Activated T-helper 2 cell treated with anti-CD3 and anti-CD28 coated beads, Interferon-gamma antibody, Interleukin-2, Interleukin-4, amounts not matched to agents 10 μg/mL and 5 μg/mL and 100 μg/mL, durations not matched to agents 14 hours and 24 hours and 36 hours (primary cell): ENCODE measurements around the gene GPR162. TPM values are rescaled to one million over a fixed set of nuclear protein-coding genes. Genes with fewer than 3 reads are reported as not detected.

Experiments
- DNase-seq: peaks from one replicate; pipeline ENCODE4 v3.0.0; 2021; ENCODE audit warnings: low spot score
- H3K27ac Mint-ChIP-seq: one replicate; pipeline ENCODE4 v1.8.0; 2021; ENCODE audit warnings: mixed read lengths
- H3K27me3 Mint-ChIP-seq: one replicate; pipeline ENCODE4 v1.8.0; 2021; ENCODE audit warnings: low read depth, mixed read lengths
- H3K36me3 Mint-ChIP-seq: one replicate; pipeline ENCODE4 v1.8.0; 2021; ENCODE audit warnings: low read depth, mixed read lengths
- H3K4me1 Mint-ChIP-seq: one replicate; pipeline ENCODE4 v1.8.0; 2021; ENCODE audit warnings: low read depth, mixed read lengths
- H3K4me3 Mint-ChIP-seq: one replicate; pipeline ENCODE4 v1.8.0; 2021; ENCODE audit warnings: low read depth, mild to moderate bottlenecking, moderate library complexity, mixed read lengths
- H3K9me3 Mint-ChIP-seq: one replicate; pipeline ENCODE4 v1.8.0; 2021; ENCODE audit warnings: mixed read lengths
- intact Hi-C: fragments of 100-400 bp; cut with micrococcal nuclease; formaldehyde crosslinking; loops from one replicate; pipeline ENCODE4 v1.15.1; 2023
- total RNA-seq: library from RNA; stranded (reverse); gene quantifications from 2 replicates; pipeline ENCODE4 v1.2.3, GENCODE V29; 2022

Gene GPR162
- total RNA-seq, 1 donor from 2014 or later, result 0.11 TPM

DNA sequence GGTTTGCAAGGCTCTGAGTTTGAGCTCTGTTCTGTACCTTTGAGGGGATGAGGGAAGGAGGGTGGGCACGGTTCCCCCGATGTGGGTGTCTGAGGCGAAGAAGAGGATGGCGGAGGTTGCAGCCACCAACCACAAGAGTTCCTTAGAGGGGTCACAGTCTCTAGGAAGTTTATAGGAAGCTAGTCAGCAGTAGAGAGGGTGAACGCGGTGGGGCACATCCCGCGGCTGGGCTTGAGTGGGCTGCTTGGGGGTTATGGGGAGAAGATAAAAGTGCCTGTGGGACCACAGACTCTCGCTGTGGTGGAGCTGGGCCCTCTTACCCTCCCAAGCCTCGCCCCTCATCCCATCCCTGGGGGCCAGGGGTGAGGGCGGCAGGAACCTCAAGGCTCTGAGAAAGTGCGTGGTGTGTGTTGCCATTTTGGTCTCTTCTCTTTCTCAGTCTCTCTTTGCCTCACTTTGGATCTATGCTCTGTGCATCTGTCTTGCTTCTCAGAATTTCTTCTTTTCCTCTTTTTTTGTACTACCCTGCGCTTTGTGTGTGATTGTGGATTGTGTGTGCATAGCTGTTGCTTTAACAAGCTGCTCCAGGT, 29.6 kb upstream of the GPR162 start:
- Mint-ChIP-seq H3K4me1 (peaks cover 52% of the 10 kb centered on the region), H3K4me3 (peak overlapping the region; percentile 99), H3K9me3 (no peaks in the 10 kb centered on the region), H3K27ac (peak overlapping the region; percentile 95), H3K36me3 (peaks cover 71% of the 10 kb centered on the region), H3K27me3 (no peaks in the 10 kb centered on the region)
- intact Hi-C loops, result loop anchor here (1.0 to 5.0 kb wide), 5 partner anchors 35 to 105 kb away; partner anchors contain the start of genes COPS7A, MLF2, P3H3 and USP5
- DNase-seq, result no peak

- Mint-ChIP-seq H3K4me1 (peaks cover 53% of the 10 kb centered on the region), H3K9me3 (no peaks in the 10 kb centered on the region), H3K4me3 (peak overlapping the region; percentile 99), H3K27ac (peak overlapping the region; percentile 95), H3K27me3 (no peaks in the 10 kb centered on the region), H3K36me3 (peaks cover 78% of the 10 kb centered on the region)
- intact Hi-C loops, result loop anchor here (1.0 to 5.0 kb wide), 3 partner anchors 35 to 105 kb away; partner anchors contain the start of genes MLF2, P3H3 and ZNF384
- peak; percentile 49 for DNase-seq
Measured at GRCh38 chr12:6792522-6793201, 29.0 kb upstream of the GPR162 start.

DNA sequence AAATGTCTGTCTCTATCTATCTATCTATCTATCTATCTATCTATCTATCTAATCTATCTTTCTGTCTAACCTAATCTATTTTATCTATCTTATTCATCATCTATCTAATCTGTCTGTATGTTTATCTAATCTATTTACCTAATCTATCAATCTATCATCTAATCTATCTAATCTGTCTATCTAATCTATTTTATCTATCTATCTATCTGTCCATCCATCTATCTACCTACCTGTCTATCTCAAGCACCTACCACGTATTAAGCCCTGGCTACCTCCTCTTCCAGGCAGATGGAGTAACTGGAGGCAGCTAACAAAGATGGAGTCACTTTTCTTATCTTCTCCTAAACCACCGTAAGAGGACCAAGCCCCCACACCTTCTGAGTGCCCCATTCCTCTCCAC, 26.5 kb upstream of the GPR162 start:
- Mint-ChIP-seq H3K27me3 (no peaks in the 10 kb centered on the region), H3K36me3 (peaks cover 94% of the 10 kb centered on the region), H3K9me3 (no peaks in the 10 kb centered on the region), H3K27ac (peak overlapping the region; percentile 46), H3K4me1 (peaks cover 53% of the 10 kb centered on the region), H3K4me3 (peak overlapping the region; percentile 26)
- DNase-seq, result no peak
- intact Hi-C loops, result no loop called here

DNA sequence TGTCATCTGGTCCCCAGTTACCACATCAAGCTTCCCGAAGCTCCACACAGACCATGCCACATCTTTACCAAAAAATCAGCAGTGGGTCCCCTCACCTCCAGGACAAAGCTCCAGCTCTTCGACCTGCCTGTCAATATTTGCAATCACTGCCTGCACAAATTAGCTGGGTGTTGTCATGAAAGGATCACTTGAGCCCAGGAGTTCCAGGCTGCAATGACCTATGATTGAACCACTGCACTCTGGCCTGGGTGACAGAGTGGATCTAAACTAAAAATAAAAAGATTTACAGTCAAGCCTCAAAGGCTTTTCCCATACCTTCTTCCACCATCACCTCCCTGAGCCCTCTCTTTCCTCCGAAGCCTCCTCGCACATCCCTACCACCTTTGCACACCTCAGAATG, 25.0 kb upstream of the GPR162 start:
- Mint-ChIP-seq H3K4me1 (peaks cover 50% of the 10 kb centered on the region), H3K4me3 (no peak overlapping the region), H3K9me3 (no peaks in the 10 kb centered on the region), H3K27ac (peak overlapping the region; percentile 3), H3K36me3 (peaks cover 83% of the 10 kb centered on the region), H3K27me3 (no peaks in the 10 kb centered on the region)
- DNase-seq, result no peak
- intact Hi-C loops, result no loop called here

DNA sequence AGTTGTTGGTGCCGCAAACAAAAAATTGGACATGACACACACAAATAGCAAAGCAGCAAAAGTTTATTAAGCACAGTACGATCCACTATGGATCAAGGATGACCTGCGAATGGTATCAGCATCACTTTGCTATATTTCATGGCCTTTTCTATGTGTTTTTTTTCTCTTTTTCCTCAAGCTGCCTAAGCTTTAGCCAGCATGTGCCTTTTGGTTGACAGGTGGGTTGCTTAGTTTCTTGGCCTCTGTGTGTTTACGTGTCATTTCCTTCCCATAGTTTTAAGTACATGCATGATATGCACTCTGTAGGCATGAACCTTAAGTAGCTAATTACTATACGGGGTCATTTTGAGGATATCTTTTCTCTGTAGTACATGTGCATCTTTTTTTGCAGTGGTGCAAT, 22.5 kb upstream of the GPR162 start:
- Mint-ChIP-seq H3K27me3 (no peaks in the 10 kb centered on the region), H3K36me3 (peaks cover 80% of the 10 kb centered on the region), H3K4me1 (peaks cover 31% of the 10 kb centered on the region), H3K4me3 (no peak overlapping the region), H3K27ac (no peak overlapping the region), H3K9me3 (no peaks in the 10 kb centered on the region)
- DNase-seq, result no peak
- intact Hi-C loops, result no loop called here

DNA sequence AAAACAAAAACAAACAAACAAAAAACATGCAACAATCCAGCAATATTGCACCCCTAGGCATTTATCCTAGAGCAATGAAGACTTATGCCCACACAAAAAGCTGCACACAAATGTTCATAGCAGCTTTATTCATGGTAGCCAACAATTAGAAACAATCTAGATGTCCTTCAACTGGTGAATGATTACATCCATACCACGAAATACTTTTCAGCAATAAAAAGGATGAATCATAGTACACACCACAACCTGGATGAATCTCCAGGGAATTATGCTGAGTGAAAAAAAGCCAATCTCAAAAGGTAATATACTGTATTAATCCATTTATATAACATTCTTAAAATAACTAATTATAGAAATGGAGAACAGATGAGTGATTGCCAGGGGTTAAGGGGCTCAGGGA, 14.5 kb upstream of the GPR162 start:
- DNase-seq, result no peak
- H3K27me3 Mint-ChIP-seq, result no peaks in the 10 kb centered on the region
- peaks cover 8% of the 10 kb centered on the region for H3K4me1 Mint-ChIP-seq
- H3K27ac Mint-ChIP-seq, result no peak overlapping the region
- H3K4me3 Mint-ChIP-seq, result no peak overlapping the region
- H3K9me3 Mint-ChIP-seq, result no peaks in the 10 kb centered on the region
- H3K36me3 Mint-ChIP-seq, result peaks cover 69% of the 10 kb centered on the region
- intact Hi-C loops, result no loop called here

GRCh38 chr12:6809056-6809455, 12.6 kb upstream of the GPR162 start:
- DNase-seq, result no peak
- Mint-ChIP-seq H3K27ac (no peak overlapping the region), H3K4me1 (peaks cover 8% of the 10 kb centered on the region), H3K9me3 (no peaks in the 10 kb centered on the region), H3K4me3 (no peak overlapping the region), H3K36me3 (peaks cover 65% of the 10 kb centered on the region), H3K27me3 (no peaks in the 10 kb centered on the region)
- intact Hi-C loops, result no loop called here

DNA sequence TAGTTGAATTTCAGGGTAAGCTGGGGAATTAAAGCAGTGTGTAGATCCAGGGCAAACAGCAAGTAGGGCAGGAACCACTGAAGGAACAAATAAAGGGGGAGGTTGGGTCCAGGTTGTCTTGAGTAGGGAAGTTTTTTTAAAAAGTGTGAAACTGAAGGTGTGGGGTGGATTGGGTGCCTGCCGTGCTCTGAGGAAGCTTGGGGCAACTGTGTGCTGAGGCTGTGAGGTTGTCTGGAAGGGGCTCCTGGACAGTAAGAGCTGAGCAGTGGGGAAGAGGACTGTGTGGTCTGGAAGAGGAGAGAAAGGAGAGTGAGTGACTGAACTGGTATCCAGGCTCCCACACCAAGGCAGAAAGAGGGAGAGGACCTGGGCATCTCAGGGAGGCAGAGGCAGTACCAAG, 10.9 kb upstream of the GPR162 start:
- Mint-ChIP-seq H3K27me3 (no peaks in the 10 kb centered on the region), H3K4me1 (peaks cover 8% of the 10 kb centered on the region), H3K36me3 (peaks cover 70% of the 10 kb centered on the region), H3K9me3 (no peaks in the 10 kb centered on the region), H3K27ac (peak overlapping the region; percentile 72), H3K4me3 (no peak overlapping the region)
- DNase-seq, result no peak
- intact Hi-C loops, result no loop called here

- H3K4me1 Mint-ChIP-seq, result peaks cover 8% of the 10 kb centered on the region
- peaks cover 77% of the 10 kb centered on the region for H3K36me3 Mint-ChIP-seq
- no peak overlapping the region for H3K4me3 Mint-ChIP-seq
- no peak overlapping the region for H3K27ac Mint-ChIP-seq
- no peak for DNase-seq
- H3K9me3 Mint-ChIP-seq, result no peaks in the 10 kb centered on the region
- intact Hi-C loops, result no loop called here
- H3K27me3 Mint-ChIP-seq, result no peaks in the 10 kb centered on the region
Measured at GRCh38 chr12:6813363-6813762, 8.3 kb upstream of the GPR162 start.

DNA sequence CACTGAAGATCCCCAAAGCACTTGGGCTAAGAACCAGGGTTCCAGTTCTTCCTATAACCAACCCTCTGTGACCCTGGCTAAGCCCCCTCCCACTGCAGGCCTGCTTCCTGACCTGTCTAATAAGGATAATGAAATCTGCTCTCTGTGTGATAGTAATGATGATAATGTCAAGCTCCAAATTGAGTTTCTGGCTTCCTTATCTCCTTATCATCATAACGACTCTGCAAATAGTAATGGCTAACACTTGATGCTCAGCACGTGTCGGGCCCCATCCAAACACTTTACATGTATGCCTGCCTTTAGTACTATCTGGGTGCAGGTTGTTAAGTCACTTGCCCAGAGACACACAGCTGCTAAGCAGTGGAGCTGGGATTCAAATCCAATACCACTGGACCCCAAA, 5.0 kb upstream of the GPR162 start:
- H3K4me3 Mint-ChIP-seq, result no peak overlapping the region
- intact Hi-C loops, result no loop called here
- no peak for DNase-seq
- no peaks in the 10 kb centered on the region for H3K27me3 Mint-ChIP-seq
- no peaks in the 10 kb centered on the region for H3K9me3 Mint-ChIP-seq
- H3K36me3 Mint-ChIP-seq, result peaks cover 77% of the 10 kb centered on the region
- H3K4me1 Mint-ChIP-seq, result peaks cover 9% of the 10 kb centered on the region
- H3K27ac Mint-ChIP-seq, result no peak overlapping the region

DNA sequence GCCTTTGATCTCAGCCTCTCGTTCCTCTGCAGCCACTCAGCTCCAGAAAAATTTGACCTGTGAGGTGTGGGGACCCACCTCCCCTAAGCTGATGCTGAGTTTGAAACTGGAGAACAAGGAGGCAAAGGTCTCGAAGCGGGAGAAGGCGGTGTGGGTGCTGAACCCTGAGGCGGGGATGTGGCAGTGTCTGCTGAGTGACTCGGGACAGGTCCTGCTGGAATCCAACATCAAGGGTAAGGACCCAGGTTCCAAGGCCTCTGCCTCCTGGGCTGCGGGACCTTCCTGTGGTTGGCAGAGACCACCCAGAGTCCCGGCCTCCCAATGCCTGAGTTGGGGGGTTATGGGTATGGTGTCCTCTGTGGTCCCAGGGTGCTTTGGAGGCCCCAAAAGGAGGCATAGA, 4.5 kb upstream of the GPR162 start:
- DNase-seq, result no peak
- Mint-ChIP-seq H3K4me1 (peaks cover 12% of the 10 kb centered on the region), H3K36me3 (peaks cover 74% of the 10 kb centered on the region), H3K27me3 (no peaks in the 10 kb centered on the region), H3K27ac (no peak overlapping the region), H3K9me3 (no peaks in the 10 kb centered on the region), H3K4me3 (no peak overlapping the region)
- intact Hi-C loops, result no loop called here

DNA sequence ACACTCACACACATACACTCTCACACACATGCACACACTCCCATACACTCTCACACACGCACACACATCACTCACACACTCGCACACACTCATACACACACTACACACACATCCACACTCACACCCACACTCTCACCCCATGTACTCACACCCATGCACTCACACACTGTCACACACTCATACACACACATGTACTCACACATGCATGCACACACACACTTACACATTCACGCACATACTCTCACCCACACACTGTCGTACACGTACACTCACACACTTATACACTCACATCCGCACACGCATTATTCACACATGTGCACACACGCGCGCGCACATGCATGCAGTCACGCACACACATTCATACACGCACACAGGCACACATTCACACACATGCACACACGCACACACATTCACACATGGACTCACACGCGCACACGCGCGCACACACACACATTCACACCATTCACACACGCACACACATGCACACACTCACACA, 3.9 kb upstream of the GPR162 start:
- DNase-seq, result no peak
- Mint-ChIP-seq H3K4me1 (peaks cover 13% of the 10 kb centered on the region), H3K27ac (no peak overlapping the region)

DNA sequence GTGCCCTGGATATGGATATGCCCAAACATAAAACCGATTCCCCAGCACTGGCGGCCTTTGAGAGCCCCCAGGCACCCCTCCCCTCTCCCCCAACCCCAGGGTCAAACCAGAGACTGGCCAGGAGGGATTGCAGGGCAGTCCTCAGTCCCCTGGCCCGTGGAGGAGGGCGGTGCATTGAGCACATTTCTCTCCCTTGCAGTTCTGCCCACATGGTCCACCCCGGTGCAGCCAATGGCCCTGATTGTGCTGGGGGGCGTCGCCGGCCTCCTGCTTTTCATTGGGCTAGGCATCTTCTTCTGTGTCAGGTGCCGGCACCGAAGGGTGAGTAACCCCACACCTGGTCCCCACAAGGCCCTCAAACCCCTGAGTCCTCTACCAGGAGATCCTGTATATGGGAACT, 3.4 kb upstream of the GPR162 start:
- H3K9me3 Mint-ChIP-seq, result no peaks in the 10 kb centered on the region
- intact Hi-C loops, result no loop called here
- DNase-seq, result no peak
- peaks cover 9% of the 10 kb centered on the region for H3K27me3 Mint-ChIP-seq
- H3K4me1 Mint-ChIP-seq, result peaks cover 13% of the 10 kb centered on the region
- H3K27ac Mint-ChIP-seq, result no peak overlapping the region
- peaks cover 71% of the 10 kb centered on the region for H3K36me3 Mint-ChIP-seq
- H3K4me3 Mint-ChIP-seq, result no peak overlapping the region

More for the DNA sequence above, 3.9 kb upstream of the GPR162 start:
- H3K9me3 Mint-ChIP-seq, result no peaks in the 10 kb centered on the region
- peaks cover 3% of the 10 kb centered on the region for H3K27me3 Mint-ChIP-seq
- H3K36me3 Mint-ChIP-seq, result peaks cover 71% of the 10 kb centered on the region
- no peak overlapping the region for H3K4me3 Mint-ChIP-seq
- intact Hi-C loops, result no loop called here
